Measurements from ENCODE around the gene PPP2R5C.
A peak's percentile ranks its signal among the peaks of the same experiment; 100 is the strongest.

PPP2R5C gene

GRCh38 chr14:101878211-101878821 is 116.8 kb downstream of the PPP2R5C start:
- peaks cover under 1% of the 10 kb centered on the region for H3K9me3 Mint-ChIP-seq
- TF ChIP-seq, protein P1, sequence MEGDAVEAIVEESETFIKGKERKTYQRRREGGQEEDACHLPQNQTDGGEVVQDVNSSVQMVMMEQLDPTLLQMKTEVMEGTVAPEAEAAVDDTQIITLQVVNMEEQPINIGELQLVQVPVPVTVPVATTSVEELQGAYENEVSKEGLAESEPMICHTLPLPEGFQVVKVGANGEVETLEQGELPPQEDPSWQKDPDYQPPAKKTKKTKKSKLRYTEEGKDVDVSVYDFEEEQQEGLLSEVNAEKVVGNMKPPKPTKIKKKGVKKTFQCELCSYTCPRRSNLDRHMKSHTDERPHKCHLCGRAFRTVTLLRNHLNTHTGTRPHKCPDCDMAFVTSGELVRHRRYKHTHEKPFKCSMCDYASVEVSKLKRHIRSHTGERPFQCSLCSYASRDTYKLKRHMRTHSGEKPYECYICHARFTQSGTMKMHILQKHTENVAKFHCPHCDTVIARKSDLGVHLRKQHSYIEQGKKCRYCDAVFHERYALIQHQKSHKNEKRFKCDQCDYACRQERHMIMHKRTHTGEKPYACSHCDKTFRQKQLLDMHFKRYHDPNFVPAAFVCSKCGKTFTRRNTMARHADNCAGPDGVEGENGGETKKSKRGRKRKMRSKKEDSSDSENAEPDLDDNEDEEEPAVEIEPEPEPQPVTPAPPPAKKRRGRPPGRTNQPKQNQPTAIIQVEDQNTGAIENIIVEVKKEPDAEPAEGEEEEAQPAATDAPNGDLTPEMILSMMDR (IDR thresholded peaks at IDR 0.05): no peak
- no peak for DNase-seq
- H3K36me3 Mint-ChIP-seq (ENCODE audit: low read depth): peaks cover 35% of the 10 kb centered on the region
- H3K27ac Mint-ChIP-seq: peak overlapping the region; percentile 14
- no peak overlapping the region for H3K4me3 Mint-ChIP-seq
- H3K27me3 Mint-ChIP-seq (ENCODE audit: low read depth, poor library complexity): peaks cover 7% of the 10 kb centered on the region
- H3K4me1 Mint-ChIP-seq: peaks cover 51% of the 10 kb centered on the region

DNA sequence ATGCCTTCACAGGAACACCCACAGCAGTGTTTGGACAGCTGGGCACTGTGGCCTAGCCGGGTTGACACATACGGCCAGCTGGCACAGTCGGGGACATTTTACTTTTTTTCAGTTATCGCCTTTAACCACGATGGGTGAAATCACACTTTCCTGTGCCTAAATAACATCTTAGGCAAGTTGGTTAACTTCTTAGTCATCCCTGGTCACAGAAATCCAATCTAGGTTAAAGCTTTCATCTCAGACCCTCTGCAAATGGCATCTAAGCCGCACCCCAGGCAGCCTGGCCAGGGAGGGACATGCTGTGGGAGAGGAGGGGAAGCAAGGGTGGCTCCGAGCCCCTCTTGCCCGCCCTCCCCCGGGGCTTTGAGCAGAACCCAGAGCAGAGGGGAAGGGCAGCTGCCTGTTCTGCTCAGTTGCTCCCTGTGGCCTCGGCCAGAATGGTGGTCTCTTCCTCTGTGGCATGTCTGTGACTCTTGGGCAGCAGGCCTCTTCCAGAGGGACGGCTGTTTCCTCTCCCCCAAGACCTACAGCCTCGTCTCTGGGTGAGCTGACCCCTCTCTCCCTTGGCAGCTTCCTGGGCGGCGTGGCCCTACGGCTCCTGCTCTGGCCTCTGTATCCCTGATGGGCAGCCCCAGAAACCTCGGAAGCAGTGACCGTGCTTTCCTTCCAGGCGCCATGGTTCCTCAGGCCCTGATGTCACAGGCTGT is 117.5 kb downstream of the PPP2R5C start:
- Mint-ChIP-seq H3K36me3 (ENCODE audit: low read depth) (peaks cover 36% of the 10 kb centered on the region), H3K4me3 (no peak overlapping the region), H3K9me3 (no peaks in the 10 kb centered on the region)

DNA sequence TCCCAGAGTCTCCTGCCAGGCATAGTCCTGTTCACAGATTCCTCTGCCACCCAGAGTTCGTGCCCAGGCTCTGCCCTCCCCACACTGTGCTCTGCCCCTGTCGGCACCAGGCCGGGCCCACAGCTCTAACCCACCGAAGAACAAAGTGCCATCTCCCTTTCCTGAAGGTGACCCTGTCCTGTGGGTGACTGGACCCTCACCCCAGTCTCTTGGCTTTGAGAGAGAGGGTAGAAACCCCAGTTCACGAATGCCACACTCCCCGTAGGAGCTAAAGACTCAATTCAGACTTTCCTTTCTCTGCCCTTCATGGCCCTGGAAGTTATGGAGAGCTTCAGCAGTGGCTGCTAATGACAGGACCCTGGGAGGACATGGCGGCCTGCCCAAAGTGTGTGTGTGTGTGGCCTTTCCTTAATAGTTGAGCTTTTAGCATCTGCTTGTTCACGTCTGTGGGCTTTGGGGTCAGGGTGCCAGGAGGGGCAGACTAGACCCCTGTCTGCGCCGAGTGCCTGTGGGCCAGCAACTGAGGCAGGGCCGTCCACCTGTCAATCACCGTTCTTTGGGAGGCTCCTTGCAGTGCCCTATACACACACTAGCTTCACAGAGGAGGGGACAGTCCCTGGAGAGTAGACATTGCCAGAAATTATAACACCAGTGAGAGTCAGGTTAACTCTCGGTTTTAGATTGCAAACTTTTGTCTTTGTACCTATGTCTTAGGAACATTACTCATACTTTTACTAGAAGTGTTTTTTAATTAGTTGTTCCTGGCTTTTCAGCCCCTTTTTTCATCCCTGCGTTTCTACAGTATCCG is 118.2 kb downstream of the PPP2R5C start:
- Mint-ChIP-seq H3K4me3 (no peak overlapping the region), H3K27me3 (ENCODE audit: low read depth, poor library complexity) (peaks cover 7% of the 10 kb centered on the region), H3K36me3 (ENCODE audit: low read depth) (peaks cover 41% of the 10 kb centered on the region), H3K9me3 (no peaks in the 10 kb centered on the region), H3K4me1 (peaks cover 42% of the 10 kb centered on the region), H3K27ac (peak overlapping the region; percentile 59)
- TF ChIP-seq, protein P1 (IDR thresholded peaks at IDR 0.05): no peak
- no peak for DNase-seq

More for the DNA sequence above, 117.5 kb downstream of the PPP2R5C start:
- Mint-ChIP-seq H3K4me1 (peaks cover 45% of the 10 kb centered on the region), H3K27ac (no peak overlapping the region), H3K27me3 (ENCODE audit: low read depth, poor library complexity) (peaks cover 7% of the 10 kb centered on the region)
- TF ChIP-seq, protein P1 (IDR thresholded peaks at IDR 0.05): no peak
- no peak for DNase-seq

DNA sequence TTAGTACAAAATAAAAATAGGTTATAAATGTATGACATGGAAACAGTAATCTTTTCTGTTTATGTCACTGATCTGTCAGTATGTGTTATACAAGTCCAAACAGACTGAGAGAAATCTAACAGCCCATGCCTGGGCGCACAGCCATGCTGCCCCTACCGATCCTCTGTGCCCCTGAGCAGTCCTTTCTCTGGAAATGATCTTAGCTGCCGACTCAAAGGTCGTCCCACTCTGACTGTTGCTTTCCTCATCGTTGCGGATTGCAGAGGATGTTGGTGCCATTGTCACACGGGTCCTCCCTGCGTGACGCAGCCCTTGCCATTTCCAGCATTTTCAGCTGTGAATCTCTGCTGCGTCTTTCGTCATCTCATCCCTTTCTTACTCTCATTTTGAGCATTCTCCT is 119.9 kb downstream of the PPP2R5C start:
- no peak overlapping the region for H3K4me3 Mint-ChIP-seq
- H3K36me3 Mint-ChIP-seq (ENCODE audit: low read depth): peaks cover 55% of the 10 kb centered on the region
- TF ChIP-seq, protein P1 (IDR thresholded peaks at IDR 0.05): no peak
- H3K4me1 Mint-ChIP-seq: peaks cover 26% of the 10 kb centered on the region
- H3K27ac Mint-ChIP-seq: no peak overlapping the region
- no peaks in the 10 kb centered on the region for H3K9me3 Mint-ChIP-seq
- DNase-seq: no peak
- H3K27me3 Mint-ChIP-seq (ENCODE audit: low read depth, poor library complexity): peaks cover 7% of the 10 kb centered on the region

DNA sequence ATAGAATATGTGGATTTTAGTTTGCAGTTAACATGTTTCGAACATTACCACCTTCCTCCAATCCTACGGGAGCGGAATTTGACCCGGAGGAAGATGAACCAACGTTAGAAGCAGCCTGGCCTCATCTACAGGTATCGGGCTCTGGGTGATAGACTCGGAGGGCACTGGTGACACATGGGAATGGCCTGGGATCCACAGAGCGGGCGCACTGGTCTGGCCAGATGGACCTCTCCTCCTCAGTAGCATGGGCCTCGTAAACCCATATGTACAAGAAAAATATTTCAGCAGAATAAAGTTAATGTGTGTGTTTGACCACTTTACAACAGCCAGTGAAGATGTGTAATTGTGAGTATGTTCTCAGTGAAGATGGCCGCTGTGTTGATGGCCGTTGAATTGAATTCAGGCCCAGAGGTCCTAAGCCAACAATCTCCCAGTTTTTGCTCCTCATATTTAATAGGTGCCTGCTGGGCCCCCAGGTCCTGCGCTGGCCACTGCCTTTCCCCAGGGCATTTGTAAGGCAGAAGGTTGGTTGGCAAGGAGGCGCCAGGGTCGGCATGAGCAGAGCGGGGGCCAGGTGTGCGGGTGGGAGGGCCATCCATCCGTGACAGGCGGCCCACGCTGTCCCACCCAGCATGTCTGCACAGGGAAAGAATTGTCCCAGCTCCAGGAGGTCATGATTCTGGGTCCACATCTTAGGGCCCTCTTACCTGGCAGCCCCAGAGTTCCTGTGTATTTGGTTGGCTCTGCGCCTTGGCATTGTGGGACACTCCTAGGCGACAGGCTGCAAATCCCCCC is 120.8 kb downstream of the PPP2R5C start:
- H3K36me3 Mint-ChIP-seq (ENCODE audit: low read depth): peaks cover 62% of the 10 kb centered on the region
- no peaks in the 10 kb centered on the region for H3K9me3 Mint-ChIP-seq

More for the DNA sequence above, 120.8 kb downstream of the PPP2R5C start:
- DNase-seq: no peak
- Mint-ChIP-seq H3K4me3 (no peak overlapping the region), H3K27ac (no peak overlapping the region), H3K4me1 (peaks cover 18% of the 10 kb centered on the region), H3K27me3 (ENCODE audit: low read depth, poor library complexity) (peaks cover 7% of the 10 kb centered on the region)
- TF ChIP-seq, protein P1 (IDR thresholded peaks at IDR 0.05): no peak
